HG03521 (cell line): ENCODE measurements around the gene FOXN3.
"Not testable (repeated sequence)": the region's sequence is repeated elsewhere in the genome, so short reads cannot be mapped to it uniquely, and the experiment has no call there.

Source experiments
- ATAC-seq: cut with Tn5 transposase; IDR thresholded peaks from one replicate; pipeline ENCODE4 v1.9.1; 2021; ENCODE audit warnings: mild to moderate bottlenecking, moderate library complexity; ENCODE audit not compliant: unreplicated experiment

The FOXN3 gene

DNA sequence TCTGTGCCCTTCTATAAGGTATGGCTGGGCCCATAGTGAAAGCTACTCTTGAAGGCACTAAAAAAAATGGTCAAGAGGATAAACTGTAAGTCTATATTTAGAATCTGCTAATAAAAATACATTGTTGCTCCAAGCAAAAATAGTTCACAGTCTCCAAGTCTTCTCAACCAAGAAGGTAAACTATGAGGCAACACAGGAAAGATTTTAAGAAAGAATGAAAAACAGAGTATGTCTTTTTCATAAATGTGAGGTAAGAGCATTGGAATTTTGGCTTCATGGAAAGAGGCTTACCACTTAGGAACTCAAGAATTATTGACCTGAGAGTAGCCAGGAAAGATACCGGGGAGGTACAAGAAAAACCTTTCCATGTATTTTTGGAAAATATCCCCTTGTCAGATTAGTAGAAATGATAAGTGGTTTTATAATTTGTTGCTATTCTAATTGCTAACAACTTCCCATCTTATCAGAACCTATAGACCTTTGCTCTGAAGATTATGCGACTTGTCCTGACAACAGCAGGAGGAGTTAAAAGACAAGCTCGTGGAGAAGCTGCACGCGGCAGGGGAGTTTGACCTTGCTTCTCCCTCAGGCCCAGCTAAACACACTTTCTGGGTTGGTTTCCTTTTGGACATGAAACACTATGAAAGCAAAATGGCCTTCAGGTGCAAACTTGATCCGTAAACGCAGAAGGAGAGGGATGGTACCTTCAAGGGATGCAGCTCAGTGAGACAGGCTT, 238.1 kb downstream of the FOXN3 start:
- ATAC-seq = no peak

DNA sequence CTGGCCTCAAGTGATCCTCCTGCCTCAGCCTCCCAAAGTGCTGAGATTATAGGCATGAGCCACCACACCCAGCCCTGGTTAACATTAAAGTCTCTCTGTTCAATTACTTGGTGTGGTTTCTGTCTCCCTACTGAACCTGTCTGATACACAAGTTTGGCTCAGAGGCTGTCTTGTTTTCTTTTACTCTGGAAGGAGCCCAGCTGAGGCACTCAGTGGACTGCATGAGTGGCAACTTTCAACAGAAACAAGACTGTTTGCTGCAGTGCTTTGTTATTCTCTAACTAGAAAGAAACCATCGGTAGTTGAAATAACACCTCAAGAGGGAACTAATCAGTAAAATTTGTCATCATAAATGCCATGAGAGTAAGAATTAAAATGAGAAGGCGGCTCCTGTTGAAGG, 238.7 kb downstream of the FOXN3 start:
- ATAC-seq = no peak

DNA sequence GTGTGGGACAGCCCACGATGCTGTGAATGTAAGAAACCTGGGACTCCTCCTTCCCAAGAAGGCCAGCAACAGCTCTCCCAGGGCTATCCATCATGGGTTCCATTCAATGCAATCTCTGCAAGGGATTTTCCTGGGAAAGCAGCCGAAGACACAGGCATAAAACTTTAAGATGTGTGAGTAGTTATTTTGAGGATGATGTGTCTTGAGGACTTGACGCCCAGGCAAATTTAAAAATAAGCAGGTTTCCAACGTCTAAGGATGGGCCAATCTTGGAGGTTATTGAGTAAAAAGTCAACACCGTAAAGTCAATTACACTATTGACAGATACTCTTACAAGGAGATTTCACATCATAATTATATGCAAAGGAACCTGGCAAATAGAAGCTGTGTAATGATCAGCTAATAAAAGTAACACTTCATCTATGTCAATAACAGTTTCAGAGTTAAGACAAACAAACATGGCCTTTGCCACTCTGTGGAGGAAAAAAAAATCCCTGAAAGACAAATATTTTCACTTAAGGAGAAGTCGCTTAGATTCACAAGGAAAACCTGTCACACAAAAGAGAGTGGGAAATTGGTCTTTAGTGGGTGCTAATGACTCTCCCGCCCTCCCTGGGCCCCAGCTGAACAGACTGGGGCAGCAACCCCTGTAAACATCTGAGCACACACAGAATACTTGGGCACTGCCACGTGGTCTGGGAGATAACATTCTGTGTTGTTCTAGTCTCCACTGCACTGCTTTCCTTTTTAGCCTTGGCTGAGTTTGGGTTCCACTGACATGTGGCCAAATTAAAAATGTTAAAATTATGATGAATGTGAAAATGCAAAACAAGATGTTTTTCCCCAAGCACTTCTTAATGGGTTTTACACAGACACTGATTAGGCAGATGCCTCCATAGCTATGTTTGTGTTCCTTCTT, 240.9 kb downstream of the FOXN3 start:
- no peak for ATAC-seq

DNA sequence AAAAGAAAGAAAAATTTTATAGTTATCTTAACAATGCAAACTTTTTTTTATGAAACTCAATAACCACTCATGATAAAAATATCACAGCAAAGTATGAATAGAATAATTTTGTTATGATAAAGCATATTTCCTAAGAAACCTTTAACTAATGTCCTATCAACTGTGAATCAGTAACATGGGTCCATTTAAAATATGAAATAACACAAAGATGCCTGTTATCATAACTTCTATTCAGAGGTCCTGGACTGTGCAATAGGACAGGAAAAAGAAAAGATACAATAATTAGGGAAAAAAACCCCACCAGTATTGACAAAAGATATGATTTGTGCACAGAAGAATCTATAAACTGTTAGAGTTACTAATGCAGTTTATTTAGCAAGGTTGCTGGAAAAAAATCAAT, 245.4 kb downstream of the FOXN3 start:
- ATAC-seq = no peak

DNA sequence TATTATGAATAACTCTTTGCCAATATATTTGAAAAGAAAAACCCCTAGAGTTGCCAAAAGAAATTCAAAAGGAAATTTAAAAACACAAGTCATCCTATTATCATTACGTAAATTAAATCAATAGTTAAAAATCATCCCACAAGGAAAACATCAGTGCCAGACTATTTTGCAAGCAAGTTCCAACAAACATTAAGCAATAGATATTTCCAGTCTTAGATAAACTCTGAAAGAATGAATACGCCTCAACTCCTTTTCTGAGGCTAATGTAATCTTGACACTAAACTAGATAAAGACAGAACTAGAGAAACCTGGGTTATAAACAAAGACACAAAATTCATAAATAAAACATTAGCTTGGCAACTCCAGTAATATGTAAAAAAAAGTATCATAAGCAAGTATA, 245.9 kb downstream of the FOXN3 start:
- no peak for ATAC-seq

DNA sequence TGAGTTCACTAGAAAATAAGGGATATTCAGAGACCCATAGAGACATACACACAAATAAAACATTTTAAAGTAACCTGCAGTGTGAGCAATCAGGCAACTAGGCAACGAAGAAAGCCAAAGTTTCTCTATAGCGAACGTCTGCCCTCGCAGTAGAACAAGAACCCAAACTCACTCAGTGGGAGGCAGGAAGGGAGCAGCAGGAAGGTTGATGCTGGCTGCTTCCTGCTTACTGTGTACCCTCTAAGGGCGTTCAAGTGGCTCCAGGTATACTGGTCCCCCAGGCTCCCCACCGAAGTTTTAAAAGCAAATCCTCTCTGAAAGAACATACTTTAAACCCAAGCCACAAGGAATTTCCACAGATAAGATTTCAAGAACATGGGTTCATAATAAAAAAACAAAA, 249.3 kb downstream of the FOXN3 start:
- no peak for ATAC-seq

DNA sequence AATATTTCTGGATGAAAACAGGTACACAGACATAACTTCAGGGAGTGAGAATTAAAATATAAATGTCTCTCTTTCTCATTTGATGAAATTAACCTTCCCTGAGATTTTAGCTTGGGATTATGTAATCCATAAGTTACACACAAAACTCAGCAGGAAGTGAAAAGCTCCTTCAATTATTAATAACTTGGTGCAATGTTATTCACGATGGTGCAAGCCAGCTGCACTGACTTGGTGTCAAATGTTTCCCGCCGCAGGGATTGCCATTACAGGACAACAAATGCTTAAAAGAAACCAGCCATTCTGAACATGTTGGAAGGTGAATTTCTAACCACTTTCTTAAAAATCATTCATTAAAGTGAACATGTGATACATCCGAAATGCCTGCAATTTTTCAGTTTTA, 250.4 kb downstream of the FOXN3 start:
- ATAC-seq = no peak

DNA sequence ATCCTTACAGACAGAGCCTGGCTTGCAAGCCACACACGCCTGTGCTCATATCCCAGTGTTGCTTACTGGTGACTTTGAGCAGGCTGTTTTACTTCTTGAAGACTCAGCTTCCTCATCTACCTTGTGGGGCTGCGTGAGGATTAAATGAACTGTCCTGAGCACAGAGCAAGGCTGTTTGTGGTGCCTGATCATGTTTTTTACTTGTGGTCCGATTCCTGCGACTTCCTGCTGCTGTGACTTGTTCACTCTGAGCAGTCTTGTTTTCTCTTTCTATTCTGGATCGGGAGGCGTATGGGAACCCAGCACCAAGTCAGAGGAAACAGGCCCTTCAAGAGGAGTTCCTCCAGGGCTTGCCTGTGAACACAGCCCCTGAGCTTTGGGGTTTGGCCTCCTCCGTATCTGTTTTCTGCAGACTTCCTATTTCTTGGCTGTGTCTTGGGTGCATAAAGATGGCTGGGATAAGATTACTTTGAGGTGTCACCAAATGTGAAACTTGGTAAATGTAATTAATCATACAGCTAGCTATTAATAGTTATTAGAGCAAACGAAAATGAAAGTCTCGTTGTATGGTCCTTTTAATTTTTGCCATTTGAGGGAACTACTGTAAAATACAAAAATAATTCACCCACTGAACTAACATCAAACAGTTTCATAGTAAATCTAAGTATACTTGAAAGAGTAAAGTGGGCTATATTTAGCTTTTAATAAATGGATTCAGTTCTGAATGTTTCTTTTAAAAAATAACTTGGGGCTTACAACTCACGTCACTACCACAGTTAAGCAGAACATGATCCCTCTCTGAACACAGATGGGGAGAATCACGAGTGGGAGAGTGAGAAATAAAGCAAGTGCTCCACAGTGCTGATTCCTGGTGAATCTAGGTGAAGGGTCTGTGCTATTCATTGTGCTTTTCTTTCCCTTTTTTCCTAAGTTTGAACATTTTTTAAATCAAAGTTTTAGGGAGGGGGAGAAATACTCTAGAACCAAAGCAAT, 251.5 kb downstream of the FOXN3 start:
- ATAC-seq = peak; percentile 54

DNA sequence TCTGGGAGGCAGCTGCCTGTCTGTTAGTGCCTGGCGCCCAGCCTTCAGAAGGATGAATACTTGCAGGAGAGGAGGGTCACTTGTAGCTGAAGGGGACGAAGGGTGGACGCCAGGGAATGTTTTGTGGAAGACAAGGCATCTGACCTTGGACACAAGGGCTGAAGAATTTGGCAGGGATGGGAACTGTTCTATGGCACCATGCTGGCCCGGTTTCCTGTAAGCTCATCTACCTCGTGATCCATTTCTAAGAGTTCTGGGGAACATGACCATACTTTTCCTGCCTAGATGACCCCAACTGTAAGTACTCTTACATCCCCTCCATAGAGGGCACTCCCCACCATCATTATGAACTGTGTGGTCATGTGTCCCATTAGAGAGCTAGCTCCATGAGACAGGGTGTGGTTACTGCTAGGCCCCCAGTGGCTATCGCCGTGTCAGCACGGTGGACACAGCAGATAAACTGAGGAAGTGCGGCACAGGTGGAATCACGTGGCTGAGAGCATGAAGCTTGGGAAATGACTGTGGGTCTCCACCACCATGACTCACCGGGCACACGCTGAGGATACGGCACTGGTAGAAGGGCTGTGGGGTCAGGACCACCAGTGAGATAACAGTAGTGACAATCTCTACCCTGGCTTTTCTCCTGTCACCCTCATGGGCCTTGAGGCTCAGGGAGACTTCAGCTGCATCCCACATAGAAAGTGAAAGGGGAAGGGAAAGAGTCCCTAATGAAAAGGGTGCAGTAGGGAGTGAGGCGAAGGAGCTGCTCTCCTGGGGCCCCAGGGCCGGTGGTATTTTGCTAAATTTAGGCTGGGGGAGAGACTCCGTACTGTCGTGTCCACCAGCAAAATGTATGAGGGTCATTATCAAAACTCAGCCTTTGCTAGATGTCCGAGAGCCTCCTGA, 252.6 kb downstream of the FOXN3 start:
- ATAC-seq = peak; percentile 13

DNA sequence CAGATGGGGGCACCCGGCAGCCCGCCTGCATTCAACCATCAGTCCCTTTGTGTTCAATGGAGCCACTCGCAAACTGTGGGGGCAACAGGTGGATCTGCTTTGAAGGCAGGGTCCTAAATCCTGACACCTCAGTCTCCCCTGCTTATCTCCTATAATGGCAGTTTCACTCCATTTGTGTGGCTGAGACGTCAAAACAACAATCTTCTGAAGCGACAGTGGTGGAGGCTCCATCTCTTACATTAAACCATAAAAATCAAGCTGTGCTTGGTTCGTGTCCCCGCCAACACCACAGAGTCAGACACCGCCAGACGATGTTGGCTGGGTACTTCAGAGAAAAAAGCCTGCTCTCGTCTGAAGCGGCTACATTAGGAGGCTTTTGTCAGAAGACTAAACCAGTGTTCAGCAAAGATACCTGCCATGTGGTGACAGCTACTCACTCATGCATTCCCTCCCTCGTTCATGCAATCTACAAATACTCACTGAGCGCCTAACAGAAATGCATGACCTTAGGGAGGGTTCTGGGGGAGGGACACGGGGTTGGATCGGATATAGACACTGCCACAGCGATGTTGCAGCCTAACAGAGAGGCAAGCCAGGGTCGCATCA, 253.9 kb downstream of the FOXN3 start:
- ATAC-seq = no peak

DNA sequence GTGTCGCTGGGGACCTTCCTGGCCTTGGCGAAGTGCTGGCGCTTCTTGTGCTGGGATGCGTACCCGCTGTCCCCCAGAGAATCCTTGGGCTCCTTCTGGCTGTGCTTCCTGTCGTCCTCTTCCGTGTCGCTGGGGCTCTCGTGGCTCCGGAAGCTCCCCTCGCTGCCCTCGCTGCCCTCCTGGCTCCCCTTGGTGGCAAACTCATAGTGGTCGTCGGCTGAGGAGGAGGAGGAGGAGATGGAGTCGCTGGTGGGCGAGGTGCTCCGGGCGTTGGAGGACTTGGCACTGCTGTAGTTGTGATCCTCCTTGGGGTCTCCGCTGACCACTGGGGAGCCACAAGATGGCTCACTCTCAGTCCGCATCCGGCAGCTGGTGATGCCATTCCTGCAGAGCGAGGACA, 254.4 kb downstream of the FOXN3 start:
- ATAC-seq = no peak

DNA sequence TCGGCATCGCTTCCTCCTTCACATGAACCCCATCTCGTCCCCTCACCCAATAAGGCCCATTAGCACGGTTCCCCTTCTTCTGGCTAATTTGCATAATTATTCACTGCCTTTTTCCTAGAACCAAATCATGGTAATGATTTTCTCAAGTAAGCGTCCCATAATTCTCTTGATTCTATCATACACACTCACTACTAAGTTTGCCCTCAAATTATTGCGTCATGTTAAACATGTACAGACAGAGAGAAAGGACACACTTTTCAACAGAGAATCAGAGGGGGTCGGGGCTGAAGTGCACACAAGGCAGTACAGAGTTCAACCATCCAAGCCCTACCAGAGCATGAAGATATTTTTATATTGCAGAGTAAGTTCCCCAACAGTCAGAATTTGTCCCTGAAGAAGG, 256.6 kb downstream of the FOXN3 start:
- no peak for ATAC-seq

DNA sequence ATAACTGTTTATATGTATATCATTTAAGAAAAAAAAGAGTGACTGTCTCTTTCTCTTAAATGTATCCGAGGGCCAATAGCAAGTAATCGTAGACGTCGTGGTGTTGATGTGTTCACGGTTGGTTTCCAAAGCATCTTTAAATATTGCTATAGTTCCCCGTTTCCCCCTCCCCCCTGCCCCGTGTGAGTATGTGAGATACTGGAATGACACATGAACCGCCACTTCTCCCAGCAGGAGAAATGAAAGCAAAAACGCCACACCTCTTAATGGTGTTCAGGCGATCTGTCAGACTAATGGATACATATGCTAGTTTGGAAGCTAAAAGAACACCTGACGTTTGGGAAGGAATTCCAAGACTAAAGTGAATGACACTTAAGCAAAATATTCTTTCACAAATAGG, 258.3 kb downstream of the FOXN3 start:
- no peak for ATAC-seq

DNA sequence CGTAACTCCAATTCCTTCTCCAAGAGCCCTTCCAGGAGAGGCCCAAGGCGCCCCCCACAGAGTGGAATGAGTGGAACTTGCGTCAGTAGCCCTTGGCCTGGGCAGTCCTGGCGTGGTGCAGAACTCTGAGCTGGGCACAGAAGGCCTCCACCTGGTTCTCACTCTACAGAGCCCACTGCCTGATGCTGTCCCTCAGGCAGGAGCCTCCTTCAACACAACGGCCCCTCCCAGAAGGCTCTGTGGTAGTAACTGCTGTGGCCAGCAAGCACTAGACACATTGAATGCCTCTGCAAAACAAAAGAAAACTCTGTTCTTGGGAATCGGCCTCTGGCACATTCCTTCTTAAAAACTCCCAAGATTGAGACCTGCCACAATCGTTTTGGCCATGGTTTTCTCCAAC, 258.9 kb downstream of the FOXN3 start:
- not testable (repeated sequence) for ATAC-seq

DNA sequence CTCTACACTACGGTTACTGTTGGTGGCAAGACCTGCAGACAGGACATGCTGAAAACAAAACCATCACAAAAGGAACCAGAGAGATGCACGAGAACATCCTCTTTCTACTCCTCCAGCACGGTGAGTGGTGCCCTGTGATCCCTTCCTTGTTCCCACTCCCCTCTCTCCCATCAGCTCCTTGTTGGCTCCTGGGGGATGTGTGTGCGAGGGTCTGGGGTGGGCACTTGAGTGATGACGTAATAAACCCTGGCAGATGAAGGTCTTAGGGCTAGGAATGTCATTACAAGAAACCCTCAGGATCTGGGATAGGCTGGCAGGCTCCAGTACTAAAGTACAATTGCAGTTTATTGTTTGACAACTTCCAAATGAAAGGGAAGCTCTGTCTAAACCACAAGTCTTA, 261.5 kb downstream of the FOXN3 start:
- no peak for ATAC-seq

DNA sequence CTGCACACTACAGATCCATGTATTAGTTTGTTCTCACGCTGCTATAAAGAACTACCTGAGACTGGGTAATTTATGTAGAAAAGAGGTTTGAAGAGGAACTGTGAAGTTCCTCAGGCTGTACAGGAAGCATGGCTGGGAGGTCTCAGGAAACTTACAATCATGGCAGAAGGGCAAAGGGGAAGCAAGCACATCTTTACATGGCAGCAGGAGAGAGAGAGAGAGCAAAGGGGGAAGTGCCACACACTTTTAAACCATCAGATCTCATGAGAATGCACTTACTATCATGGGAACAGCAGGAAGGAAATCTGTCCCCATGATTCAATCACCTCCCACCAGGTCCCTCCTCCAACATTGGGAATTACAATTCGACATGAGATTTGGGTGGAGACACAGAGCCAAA, 265.3 kb downstream of the FOXN3 start:
- not testable (repeated sequence) for ATAC-seq

DNA sequence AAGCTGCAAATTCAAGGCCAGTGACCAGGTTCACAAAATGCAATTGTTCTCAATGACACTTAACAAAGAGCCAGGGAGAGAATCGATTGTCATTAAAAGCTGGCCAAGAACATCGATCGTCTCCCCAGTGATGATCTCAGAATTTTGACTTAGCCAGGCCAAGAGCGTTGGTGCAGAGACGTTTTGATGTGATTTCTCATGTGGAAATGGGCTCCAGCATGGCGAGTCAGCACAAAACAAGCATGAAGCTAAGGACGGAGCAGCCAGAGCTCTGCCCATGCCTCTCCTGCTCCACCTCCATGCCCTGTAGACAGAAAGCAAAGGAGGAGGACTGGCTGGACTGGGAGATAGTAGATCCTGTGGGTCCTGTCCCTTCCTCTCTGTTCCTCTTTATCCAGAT, 270.8 kb downstream of the FOXN3 start:
- ATAC-seq = no peak

DNA sequence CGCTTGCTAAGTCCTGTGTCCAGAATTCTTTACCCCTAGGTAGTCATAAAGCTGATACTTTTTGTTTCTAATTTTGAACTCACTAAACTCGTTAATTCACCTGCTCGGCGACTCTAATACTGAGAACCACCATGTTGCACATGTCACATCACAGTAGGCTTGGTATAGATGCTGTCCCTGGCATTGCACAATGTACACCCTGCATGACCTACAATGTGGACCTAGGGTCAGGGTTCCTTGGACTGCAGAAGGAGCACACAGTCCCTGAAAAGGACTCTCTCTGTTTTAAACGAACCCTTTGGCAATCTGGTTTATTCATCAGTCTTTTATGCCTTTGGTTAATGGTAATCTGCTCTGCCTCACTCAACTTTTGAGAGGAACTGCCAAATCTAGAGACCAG, 272.4 kb downstream of the FOXN3 start:
- ATAC-seq = no peak

DNA sequence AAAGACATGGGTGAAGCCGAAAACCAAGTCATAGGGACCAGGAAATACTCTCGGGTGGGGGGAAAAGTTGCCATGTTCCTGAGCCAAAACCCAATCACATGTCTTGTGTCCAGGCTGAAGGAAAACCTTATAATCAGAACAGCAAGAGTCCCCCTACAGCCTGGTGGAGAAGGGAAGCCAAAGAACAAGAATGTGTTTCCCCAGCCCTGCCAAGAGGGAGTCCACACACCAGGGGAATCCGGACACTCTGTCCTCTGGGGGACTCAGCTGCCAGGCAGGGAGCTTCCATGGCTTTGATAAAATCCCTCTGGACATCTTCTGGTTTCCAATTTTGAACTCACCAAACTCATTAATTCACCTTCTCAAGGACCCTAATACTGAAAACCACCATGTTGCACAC, 273.0 kb downstream of the FOXN3 start:
- no peak for ATAC-seq

DNA sequence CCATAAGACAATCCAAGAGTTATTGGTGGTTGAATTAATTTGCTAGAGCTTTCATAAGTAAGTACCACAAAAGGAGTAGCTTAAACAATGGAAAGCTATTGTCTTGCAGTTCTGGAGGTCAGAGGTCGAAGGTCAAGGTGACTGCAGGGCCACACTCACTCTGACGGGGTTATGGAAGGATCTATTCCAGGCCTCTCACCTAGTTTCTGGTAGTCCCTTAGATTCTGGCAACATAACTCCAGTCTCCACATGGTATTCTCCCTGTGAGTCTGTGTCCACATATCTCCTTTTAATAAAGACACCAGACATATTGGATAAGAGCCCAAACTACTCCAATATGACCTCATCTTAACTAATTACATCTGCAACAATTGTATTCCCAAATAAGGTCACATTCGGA, 273.4 kb downstream of the FOXN3 start:
- no peak for ATAC-seq
